GM18507 (cell line): ENCODE results near the gene SIGLEC5.
"Not testable (repeated sequence)": the region's sequence is repeated elsewhere in the genome, so short reads cannot be mapped to it uniquely, and the experiment has no call there.

ENCODE experiments used
- DNase-seq: peaks from one replicate; pipeline ENCODE4 v3.0.0; 2011; ENCODE audit warnings: low read depth; ENCODE audit not compliant: insufficient read length; ENCODE audit errors: extremely low spot score
- FAIRE-seq: peaks from 2 replicates; lab custom pipeline; 2011; peaks lifted over from hg19 to GRCh38; lab: Jason Lieb, UNC

The SIGLEC5 gene, protein sequence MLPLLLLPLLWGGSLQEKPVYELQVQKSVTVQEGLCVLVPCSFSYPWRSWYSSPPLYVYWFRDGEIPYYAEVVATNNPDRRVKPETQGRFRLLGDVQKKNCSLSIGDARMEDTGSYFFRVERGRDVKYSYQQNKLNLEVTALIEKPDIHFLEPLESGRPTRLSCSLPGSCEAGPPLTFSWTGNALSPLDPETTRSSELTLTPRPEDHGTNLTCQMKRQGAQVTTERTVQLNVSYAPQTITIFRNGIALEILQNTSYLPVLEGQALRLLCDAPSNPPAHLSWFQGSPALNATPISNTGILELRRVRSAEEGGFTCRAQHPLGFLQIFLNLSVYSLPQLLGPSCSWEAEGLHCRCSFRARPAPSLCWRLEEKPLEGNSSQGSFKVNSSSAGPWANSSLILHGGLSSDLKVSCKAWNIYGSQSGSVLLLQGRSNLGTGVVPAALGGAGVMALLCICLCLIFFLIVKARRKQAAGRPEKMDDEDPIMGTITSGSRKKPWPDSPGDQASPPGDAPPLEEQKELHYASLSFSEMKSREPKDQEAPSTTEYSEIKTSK

DNA sequence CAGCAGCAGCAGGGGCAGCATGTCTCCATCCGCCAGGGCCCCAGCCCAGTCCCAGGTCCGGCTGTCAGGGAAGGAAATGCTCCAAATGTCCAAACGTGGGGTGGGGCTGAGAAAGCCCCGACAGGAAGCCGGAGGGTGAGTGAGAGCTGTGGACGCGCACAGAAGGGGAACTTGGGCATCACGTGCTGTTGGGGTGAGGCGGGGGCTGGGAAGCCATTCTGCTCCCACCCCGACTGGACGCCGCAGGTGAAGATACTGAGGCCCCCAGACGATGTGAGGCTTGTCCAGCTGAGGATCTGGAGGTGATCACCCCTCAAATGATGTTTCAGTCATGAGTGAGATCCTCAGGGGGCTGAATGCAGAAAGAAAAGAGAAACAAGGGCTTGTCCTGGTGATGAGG is at the start of gene SIGLEC5:
TSS of gene SIGLEC5 (minus strand) at position 87 of the 400 bp plus-strand sequence. CDS start at position 21, 66 bp downstream.
- DNase-seq = not testable (repeated sequence)
- FAIRE-seq = peak; percentile 77

- FAIRE-seq = no peak
- no peak for DNase-seq
These were observed 46.4 kb upstream of the SIGLEC5 start for GRCh38 chr19:51676566-51677083.

DNA sequence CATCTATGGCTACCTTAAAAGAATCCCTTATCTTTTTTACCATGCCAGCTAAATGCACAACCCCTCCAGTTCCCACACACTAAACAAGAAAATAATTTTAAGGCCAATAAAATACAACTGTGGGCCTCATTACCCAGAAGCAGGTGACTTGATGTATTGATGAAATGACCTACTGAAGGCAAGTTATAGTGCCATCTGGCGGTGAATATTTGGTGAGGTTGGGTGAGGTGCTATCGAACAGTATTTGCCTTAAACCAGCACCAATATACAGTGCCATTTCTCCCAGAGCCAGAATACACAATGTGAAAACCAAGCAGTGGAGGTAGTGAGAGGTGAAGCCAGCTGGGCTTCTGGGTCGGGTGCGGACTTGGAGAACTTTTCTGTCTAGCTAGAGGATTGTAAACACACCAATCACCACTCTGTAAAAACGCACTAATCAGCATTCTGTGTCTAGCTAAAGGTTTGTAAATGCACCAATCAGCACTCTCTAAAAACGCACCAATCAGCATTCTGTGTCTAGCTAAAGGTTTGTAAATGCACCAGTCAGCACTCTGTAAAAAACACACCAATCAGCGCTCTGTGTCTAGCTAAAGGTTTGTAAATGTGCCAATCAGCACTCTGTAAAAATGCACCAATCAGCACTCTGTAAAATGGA is 45.8 kb upstream of the SIGLEC5 start:
- not testable (repeated sequence) for DNase-seq

DNA sequence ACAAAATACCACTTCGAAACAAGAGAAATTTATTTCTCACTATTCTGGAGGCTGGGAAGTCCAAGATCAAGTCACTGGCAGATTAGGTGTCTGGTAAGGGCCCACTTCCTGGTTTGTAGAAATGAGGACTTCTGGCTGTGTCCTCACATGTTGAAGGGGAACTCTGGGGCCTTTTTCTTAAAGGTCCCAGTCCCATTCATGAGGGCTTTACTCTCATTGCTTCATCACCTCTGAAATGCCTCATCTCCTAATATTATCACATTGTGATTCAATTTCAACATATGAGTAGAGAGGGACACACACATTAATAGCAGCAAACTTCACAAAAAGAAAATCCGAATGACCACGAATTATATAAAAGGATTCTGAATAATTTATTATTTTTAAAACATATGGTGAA is 38.0 kb upstream of the SIGLEC5 start:
- FAIRE-seq = no peak
- no peak for DNase-seq

More for the DNA sequence above, 45.8 kb upstream of the SIGLEC5 start:
- FAIRE-seq = not testable (repeated sequence)

GRCh38 chr19:51664997-51665396 is 34.8 kb upstream of the SIGLEC5 start:
- no peak for DNase-seq
- no peak for FAIRE-seq

DNA sequence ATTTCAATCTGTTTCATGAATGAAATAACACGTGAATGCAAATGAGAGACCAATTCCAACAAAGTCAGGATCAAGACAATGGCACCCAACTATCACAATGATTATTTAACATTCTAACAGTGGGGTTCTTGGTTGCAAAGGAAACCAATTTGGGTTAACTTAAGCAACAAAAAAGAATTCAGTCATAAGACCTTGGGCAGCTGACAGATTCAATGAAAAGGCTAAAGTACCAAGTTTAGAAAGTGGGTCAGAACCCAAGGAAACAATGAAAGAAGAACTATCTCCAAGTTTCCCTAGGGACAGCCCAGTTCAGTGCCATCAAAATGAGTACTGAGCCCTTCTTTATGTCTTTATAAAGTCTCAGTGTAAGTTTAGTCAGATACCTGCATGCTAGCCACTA is 33.9 kb upstream of the SIGLEC5 start:
- DNase-seq (no peak), FAIRE-seq (no peak)

GRCh38 chr19:51663650-51664049 is 33.4 kb upstream of the SIGLEC5 start:
- FAIRE-seq (no peak), DNase-seq (no peak)

DNA sequence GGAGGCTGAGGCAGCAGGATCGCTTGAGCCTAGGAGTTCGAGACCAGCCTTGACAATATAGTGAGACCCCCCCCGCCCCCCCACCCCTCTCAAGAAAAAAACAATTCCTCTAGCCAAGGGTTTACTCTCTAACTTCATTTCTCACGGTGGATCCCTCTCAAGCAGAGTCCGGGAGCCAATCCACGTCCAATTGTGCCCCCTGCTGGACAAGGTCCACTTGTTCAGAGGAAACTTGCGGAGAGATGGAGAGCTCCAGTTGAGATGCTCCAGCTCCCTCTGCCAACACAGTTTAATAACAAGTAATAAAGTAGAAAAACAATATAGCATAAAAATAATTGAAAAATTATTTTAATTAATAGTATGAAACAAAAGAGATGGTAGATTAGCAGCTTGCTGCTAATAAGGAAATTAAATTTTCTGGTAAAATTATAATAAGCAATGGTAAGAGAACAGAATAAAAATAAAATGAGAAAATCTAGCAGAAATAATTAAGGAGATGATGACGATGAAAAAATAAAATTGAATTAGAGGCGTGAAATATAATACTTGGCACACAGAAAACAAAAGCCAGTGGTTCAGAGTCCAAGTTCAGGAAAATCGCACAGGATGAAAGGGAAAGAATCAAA is 30.9 kb upstream of the SIGLEC5 start:
- FAIRE-seq (peak; percentile 85), DNase-seq (peak; percentile 25)

GRCh38 chr19:51654783-51655182 is 24.6 kb upstream of the SIGLEC5 start:
- DNase-seq = no peak
- no peak for FAIRE-seq

DNA sequence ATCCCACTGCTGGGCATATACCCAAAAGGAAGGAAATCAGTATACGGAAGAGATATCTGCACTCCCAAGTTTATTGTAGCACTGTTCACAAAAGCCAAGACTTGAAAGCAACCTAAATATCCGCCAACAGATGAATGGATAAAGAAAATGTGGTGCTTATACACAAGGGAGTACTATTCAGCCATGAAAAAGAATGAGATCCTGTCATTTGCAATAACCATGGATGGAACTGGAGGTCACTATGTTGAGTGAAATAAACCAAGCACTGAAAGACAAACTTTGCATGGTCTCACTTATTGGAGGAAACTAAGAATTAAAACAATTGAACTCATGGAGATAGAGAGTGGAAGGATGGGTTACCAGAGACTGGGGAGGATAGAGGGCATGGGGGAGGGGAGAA is 23.0 kb upstream of the SIGLEC5 start:
- DNase-seq = no peak
- FAIRE-seq = no peak

- FAIRE-seq = no peak
- no peak for DNase-seq
These were observed 22.1 kb upstream of the SIGLEC5 start for GRCh38 chr19:51652266-51652665.

DNA sequence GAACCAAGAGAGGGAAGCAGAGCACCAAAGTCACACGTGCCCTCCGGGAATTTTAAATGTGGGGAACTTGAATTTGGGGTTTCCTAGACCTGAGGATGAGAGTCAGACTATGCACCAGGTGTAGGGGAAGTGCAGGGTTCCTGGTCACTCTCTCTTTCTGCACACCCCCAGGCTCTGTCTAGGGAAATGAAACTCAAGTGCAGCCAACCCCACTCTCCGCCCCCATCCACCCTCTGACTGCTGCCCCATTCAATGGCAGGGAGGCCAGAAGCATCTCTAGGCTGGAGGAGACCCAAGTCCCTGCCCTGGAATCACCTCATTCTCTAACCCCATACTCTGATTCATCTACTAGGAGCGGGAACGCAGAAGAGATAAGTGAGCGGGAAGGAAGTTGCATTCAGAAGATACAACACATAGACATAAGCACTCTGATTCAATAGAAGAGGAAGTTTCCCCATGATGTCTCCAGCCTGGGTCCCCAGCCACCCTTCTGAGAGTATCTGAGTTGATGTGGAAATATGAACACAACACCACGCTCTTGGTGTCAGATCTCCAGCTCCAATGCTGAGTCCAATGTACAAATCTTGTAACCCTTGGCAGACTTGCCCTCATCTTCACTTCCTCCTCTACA is 21.1 kb upstream of the SIGLEC5 start:
- FAIRE-seq = peak; percentile 81
- peak; percentile 25 for DNase-seq

DNA sequence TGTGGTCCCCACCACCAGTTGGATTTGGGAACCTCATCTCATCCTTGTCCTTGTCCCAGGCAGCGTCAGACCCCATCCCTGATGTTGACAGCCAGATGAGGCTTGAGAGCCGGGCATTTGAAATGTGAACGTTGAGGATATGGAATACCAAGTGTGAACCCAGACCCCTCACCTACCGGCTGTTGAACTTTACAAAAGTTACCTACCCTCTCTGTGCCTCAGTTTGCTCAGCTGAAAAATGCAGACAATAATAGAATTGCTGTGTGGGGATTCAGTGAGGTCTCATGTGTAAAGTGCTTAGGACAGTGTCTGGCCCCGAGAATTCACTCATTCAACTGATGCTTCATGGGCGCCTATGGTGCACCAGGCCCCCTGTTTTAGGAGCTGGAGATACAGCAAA is 17.1 kb upstream of the SIGLEC5 start:
- FAIRE-seq (no peak), DNase-seq (no peak)

DNA sequence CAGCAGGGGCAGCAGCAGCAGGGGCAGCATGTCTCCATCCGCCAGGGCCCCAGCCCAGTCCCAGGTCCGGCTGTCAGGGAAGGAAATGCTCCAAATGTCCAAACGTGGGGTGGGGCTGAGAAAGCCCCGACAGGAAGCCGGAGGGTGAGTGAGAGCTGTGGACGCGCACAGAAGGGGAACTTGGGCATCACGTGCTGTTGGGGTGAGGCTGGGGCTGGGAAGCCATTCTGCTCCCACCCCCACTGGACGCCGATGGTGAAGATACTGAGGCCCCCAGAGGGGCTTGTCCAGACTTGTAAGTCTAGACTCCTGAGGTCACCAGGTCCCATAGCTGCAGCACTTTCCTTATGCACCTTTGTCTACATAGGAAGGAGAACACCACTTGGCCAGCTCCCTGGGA is 16.5 kb upstream of the SIGLEC5 start, which contains the start of gene SIGLEC14:
TSS of gene SIGLEC14 (minus strand) at position 96 of the 400 bp plus-strand sequence. CDS start at position 30, 66 bp downstream.
- DNase-seq = not testable (repeated sequence)
- peak; percentile 73 for FAIRE-seq

DNA sequence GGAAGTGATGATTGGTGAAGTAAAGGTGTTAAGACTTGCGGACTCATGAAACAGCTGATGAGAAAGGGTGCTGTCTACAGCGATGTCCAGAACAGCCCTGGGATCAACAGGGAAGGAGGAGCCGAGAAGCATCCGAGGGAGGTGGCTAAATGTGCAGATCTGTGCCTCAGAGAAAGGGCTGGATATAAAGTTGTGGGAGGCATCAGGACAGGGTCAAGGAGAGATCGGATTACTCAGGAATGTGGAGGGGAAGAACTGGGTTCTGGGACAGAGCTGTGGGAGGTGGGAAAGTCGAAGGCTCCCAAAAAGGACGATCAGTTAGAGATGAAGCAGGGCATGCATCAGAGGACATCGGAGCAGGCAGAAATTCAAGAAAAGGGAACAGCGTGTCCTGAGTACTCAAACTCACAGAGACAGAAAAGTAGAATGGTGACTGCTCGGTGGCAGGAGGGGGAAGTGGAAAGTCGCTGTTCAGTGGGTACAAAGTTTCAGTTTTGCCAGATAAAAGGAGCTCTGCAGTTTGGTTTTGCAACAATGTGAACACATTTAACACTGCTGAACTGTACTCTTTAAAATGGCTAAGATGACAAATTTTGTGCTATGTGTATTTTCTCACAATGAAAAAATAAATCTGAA is 14.6 kb upstream of the SIGLEC5 start:
- FAIRE-seq (no peak), DNase-seq (no peak)

DNA sequence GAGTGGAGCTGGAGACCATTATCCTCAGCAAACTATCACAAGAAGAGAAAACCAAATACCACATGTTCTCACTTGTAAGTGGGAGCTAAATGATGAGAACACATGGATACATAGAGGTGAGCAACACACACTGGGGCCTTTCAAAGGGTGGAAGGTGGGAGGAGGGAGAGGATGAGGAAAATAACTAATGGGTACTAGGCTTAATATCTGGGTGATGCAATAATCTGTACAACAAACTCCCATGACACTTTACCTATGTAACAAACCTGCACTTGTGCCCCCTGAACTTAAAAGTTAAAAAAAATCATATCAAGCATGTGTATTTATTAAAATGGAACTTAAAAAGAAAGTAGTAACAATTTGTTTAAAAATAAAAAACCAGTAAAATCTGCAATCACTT is 11.4 kb upstream of the SIGLEC5 start:
- DNase-seq = no peak
- no peak for FAIRE-seq

GRCh38 chr19:51640386-51640785 is 10.2 kb upstream of the SIGLEC5 start:
- DNase-seq (no peak), FAIRE-seq (no peak)

DNA sequence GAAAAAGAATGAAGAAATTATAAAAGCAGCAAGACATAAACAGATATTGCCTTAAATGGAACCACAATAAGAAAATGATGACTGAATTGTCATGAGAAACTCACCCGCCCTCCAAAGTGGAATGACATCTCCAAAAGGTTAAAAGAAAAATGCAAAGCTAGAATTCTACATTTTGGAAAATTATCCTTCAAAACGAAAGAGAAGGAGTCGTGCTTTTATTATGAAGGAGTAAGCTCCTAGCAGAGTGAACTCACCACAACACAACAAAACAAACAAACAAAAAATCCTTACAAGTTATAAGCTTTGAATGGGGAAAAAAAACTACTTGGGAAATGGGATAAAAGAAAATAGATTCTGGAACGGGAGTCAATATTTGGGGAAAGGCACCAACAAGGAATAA is 9.7 kb upstream of the SIGLEC5 start:
- DNase-seq = no peak
- no peak for FAIRE-seq

DNA sequence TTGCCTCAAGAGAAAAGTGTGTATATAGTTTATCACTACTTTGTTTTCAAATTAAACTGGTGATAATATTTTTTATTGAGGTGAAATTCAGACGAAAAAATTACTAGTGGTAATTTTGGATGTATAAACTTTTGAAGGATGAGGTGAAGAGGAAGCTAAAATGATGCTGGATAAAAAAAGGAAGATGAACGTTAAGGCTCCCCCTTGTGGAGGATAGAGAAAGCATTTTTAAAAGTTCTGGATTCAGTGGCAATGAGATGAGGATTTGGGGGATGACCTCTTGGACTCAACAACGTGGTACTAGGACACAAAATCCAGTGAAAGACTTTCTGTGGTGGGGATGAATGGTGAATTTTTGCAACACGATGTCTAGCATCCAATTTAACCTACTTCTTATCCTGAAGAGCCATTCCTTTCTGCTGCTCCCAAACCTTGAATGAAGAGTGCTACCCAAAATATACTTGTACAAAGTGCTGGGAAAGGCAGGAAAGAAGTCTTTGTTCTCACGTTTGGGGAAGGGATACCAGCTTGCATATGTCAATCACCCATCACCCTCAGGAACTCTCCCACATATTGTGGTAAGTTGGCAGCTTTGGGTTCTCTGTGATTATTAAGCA is 7.3 kb upstream of the SIGLEC5 start:
- FAIRE-seq = no peak
- no peak for DNase-seq
